K562 (cell line): ENCODE data around the gene SCG2. TPM values are rescaled to one million over a fixed set of nuclear protein-coding genes. Genes with fewer than 3 reads are reported as not detected.

Source experiments
- ATAC-seq: fragments of 200-7000 bp; cut with Tn5 transposase; 3 replicates; pipeline ENCODE4 v1.9.1; 2020; ENCODE audit warnings: moderate library complexity
- BruUV-seq: library from RNA; stranded (reverse); fragments of 400-500 nt; replicated peaks from 2 replicates; lab custom pipeline; 2021; lab: Mats Ljungman, UMichigan
- CTCF ChIA-PET: fragments of 300-600 bp; formaldehyde crosslinking; extraction: SDS; loops from one replicate; lab custom pipeline; 2021; ENCODE audit warnings: low intra/inter-chr PET ratio; lab: Yijun Ruan, JAX
- POLR2A ChIA-PET: fragments of 300-600, 350-650 bp; sonication (Branson Sonifier 250); formaldehyde crosslinking; extraction: SDS; loops from one replicate; lab custom pipeline; 2021; ENCODE audit warnings: antibody characterized with exemption, inconsistent platforms; lab: Yijun Ruan, JAX
- DNase-seq, 4 experiments: peaks; one replicate each; pipeline versions ENCODE4 v3.0.0 to v3.0.0-alpha.2; 2011 to 2018; ENCODE audit warnings: low spot score in 3 of 4, mixed read lengths in 3 of 4; ENCODE audit errors: extremely low read depth in 1 of 4
- FAIRE-seq: peaks from 2 replicates; lab custom pipeline; 2011; peaks lifted over from hg19 to GRCh38; lab: Jason Lieb, UNC
- H2AFZ ChIP-seq: 2 replicates; pipeline ENCODE4 v1.6.0; 2011; ENCODE audit warnings: low read depth, low read length, control low read depth, inconsistent platforms
- H3K27ac ChIP-seq: fragments of 200-600 bp; 3 replicates; pipeline ENCODE4 v1.8.0; 2011; ENCODE audit warnings: low read depth, mild to moderate bottlenecking, control low read depth, inconsistent platforms, low read length, moderate library complexity, mixed read lengths; ENCODE audit errors: extremely low read depth
- H3K27me3 ChIP-seq, 2 experiments: fragments of 300-600 bp in 1 of 2; 2 replicates in 1 of 2; 3 replicates in 1 of 2; pipeline versions ENCODE4 v1.6.0 to v1.8.0; 2011; ENCODE audit warnings: inconsistent platforms in 2 of 2, low read length in 2 of 2, mild to moderate bottlenecking in 1 of 2, mixed read lengths in 1 of 2, moderate library complexity in 1 of 2; ENCODE audit not compliant: control insufficient read depth in 2 of 2, insufficient read depth in 2 of 2
- H3K36me3 ChIP-seq: fragments of 300-600 bp; 3 replicates; pipeline ENCODE4 v1.8.0; 2011; ENCODE audit warnings: mild to moderate bottlenecking, low read length, inconsistent platforms; ENCODE audit not compliant: control insufficient read depth, insufficient read depth
- H3K4me1 ChIP-seq, 2 experiments: fragments of 200-600 bp in 1 of 2; replicated peaks in 1 of 2; 2 replicates in 1 of 2; 3 replicates in 1 of 2; pipeline versions ENCODE4 v1.5.1 to v1.8.0; 2011; ENCODE audit warnings: inconsistent platforms in 2 of 2, low read length in 2 of 2, mild to moderate bottlenecking in 1 of 2, mixed read lengths in 1 of 2, moderate library complexity in 1 of 2; ENCODE audit not compliant: control insufficient read depth in 2 of 2, insufficient read depth in 2 of 2
- H3K4me2 ChIP-seq: 2 replicates; pipeline ENCODE4 v1.6.1; 2011; ENCODE audit warnings: low read length, control low read depth, inconsistent platforms, mixed read lengths; ENCODE audit not compliant: insufficient read depth
- H3K4me3 ChIP-seq: fragments of 200-600 bp; sonication (generic), shearing (Covaris generic); 2 replicates; pipeline ENCODE4 v1.5.1; 2016; ENCODE audit warnings: control low read depth, inconsistent platforms
- H3K79me2 ChIP-seq: fragments of 200-600 bp; 3 replicates; pipeline ENCODE4 v1.8.0; 2011; ENCODE audit warnings: low read length, inconsistent platforms; ENCODE audit not compliant: control insufficient read depth, insufficient read depth
- H3K9ac ChIP-seq, 2 experiments: 2 replicates each; pipeline versions ENCODE4 v1.6.0 to v1.6.1; 2011; ENCODE audit warnings: low read depth in 2 of 2, low read length in 2 of 2, control low read depth in 1 of 2, inconsistent platforms in 1 of 2, mild to moderate bottlenecking in 1 of 2, mixed read lengths in 1 of 2; ENCODE audit not compliant: insufficient read depth in 1 of 2
- H3K9me1 ChIP-seq: one replicate; pipeline ENCODE4 v1.6.0; 2011; ENCODE audit warnings: inconsistent platforms, mild to moderate bottlenecking, low read length, moderate library complexity; ENCODE audit not compliant: control insufficient read depth, insufficient read depth
- H3K9me3 ChIP-seq: replicated peaks from 2 replicates; pipeline ENCODE4 v1.5.1; 2011; ENCODE audit warnings: low read depth, low read length, inconsistent platforms; ENCODE audit not compliant: control insufficient read depth, insufficient read depth
- H4K20me1 ChIP-seq: replicated peaks from 2 replicates; pipeline ENCODE4 v1.6.1; 2011; ENCODE audit warnings: low read length, inconsistent platforms, mixed read lengths; ENCODE audit not compliant: control insufficient read depth, insufficient read depth
- BACH1 ChIP-seq: fragments of 200-800 bp; sonication (Bioruptor generic); IDR thresholded peaks from 2 replicates; pipeline ENCODE4 v1.6.1; 2016; ENCODE audit warnings: missing genetic modification characterization, missing compliant biosample characterization
- CBX1 ChIP-seq: sonication (generic); IDR thresholded peaks from 2 replicates; pipeline ENCODE4 v1.6.1; 2016; ENCODE audit warnings: antibody characterized with exemption, low read depth, mild to moderate bottlenecking
- EP300 ChIP-seq: IDR thresholded peaks from 2 replicates; pipeline ENCODE4 v1.6.1; 2012; ENCODE audit warnings: low read length, improper control_type of control experiment
- ILF3 ChIP-seq: fragments of 450-650 bp; IDR thresholded peaks from 2 replicates; pipeline ENCODE4 v1.6.1; 2018; ENCODE audit warnings: antibody characterized with exemption, mild to moderate bottlenecking, moderate library complexity, borderline replicate concordance
- MYBL2 ChIP-seq, 2 experiments: fragments of 450-650 bp in 1 of 2; sonication (generic) in 1 of 2; formaldehyde crosslinking in 1 of 2; IDR thresholded peaks; 2 replicates each; pipeline versions ENCODE4 v1.6.1 to v1.8.1; 2017 to 2022; ENCODE audit warnings: borderline replicate concordance in 1 of 2, inconsistent platforms in 1 of 2, low read depth in 1 of 2, mild to moderate bottlenecking in 1 of 2, missing genetic modification reagents in 1 of 2, moderate library complexity in 1 of 2
- NFE2 ChIP-seq: IDR thresholded peaks from 2 replicates; pipeline ENCODE4 v1.6.1; 2014; ENCODE audit warnings: antibody characterized with exemption, low read depth
- RCOR1 ChIP-seq, 2 experiments: IDR thresholded peaks; 2 replicates each; pipeline ENCODE4 v1.6.1; 2012; ENCODE audit warnings: low read depth in 2 of 2, low read length in 2 of 2, borderline replicate concordance in 1 of 2, improper control_type of control experiment in 1 of 2
- RERE ChIP-seq: sonication (generic); formaldehyde crosslinking; IDR thresholded peaks from 2 replicates; pipeline ENCODE4 v1.8.0; 2023; ENCODE audit warnings: missing genetic modification reagents, mild to moderate bottlenecking, borderline replicate concordance
- RNF219 ChIP-seq: fragments of 250-450 bp; sonication (Bioruptor Pico); IDR thresholded peaks from 2 replicates; pipeline ENCODE4 v1.5.0; 2022; ENCODE audit warnings: mild to moderate bottlenecking
- SMARCB1 ChIP-seq: IDR thresholded peaks from 2 replicates; pipeline ENCODE4 v1.6.1; 2011; ENCODE audit warnings: improper control_type of control experiment, low read depth; ENCODE audit not compliant: insufficient read length
- SNRNP70 ChIP-seq: fragments of 200-400 bp; formaldehyde crosslinking; optimal IDR thresholded peaks from 2 replicates; pipeline ENCODE3; 2017; ENCODE audit warnings: low read depth, low read length
- SRF ChIP-seq, 2 experiments: fragments of 250-450, 450-650 bp in 1 of 2; sonication (Bioruptor Pico) in 1 of 2; sonication (generic) in 1 of 2; formaldehyde crosslinking; IDR thresholded peaks; 2 replicates each; pipeline versions ENCODE4 v1.5.0 to v1.5.1; 2020 to 2022; ENCODE audit warnings: mild to moderate bottlenecking in 1 of 2, missing genetic modification reagents in 1 of 2
- TBP ChIP-seq: optimal IDR thresholded peaks from 2 replicates; pipeline ENCODE3; 2011; ENCODE audit warnings: low read depth, low read length, improper control_type of control experiment
- WGBS: fragments of 100-300 bp; shearing (Covaris generic); methylation state at CpG from one replicate; pipeline ENCODE4 v1.1.6; 2016; ENCODE audit warnings: low coverage, mixed read lengths; ENCODE audit not compliant: insufficient coverage; ENCODE audit errors: missing lambda C conversion rate; 5-methylcytosine and 5-hydroxymethylcytosine counted together
- in situ Hi-C: fragments of 300-500 bp; cut with MboI; formaldehyde crosslinking; loops from 4 replicates; pipeline ENCODE4 v1.15.0; 2018; ENCODE audit warnings: inconsistent platforms, mixed read lengths
- intact Hi-C: fragments of 100-400 bp; cut with micrococcal nuclease; formaldehyde crosslinking; loops from 2 replicates; pipeline ENCODE4 v1.14.2; 2022
- polyA plus RNA-seq, 8 experiments: library from polyadenylated mRNA; depleted of rRNA in 4 of 8; stranded (reverse) in 5 of 8; unstranded in 3 of 8; fragments of >200 nt; fragmentation: Nextera tagmentation in 2 of 8; fragmentation: Illumina TruSeq in 1 of 8; extraction: Ambion mirVana in 2 of 8; extraction: Trizol in 1 of 8; gene quantifications; 2 replicates each; pipeline versions ENCODE4 v1.2.1 to v1.2.3, GENCODE V29; 2011 to 2014; ENCODE audit warnings: inconsistent platforms in 1 of 8, missing spikeins in 1 of 8
- total RNA-seq, 7 experiments: library from RNA; depleted of rRNA in 6 of 7; stranded (reverse); fragments of >200 nt in 6 of 7; fragmentation: Illumina TruSeq in 2 of 7; extraction: Trizol in 2 of 7; gene quantifications; 2 replicates each; pipeline versions ENCODE4 v1.2.1 to v1.2.3, GENCODE V29; 2011 to 2021; ENCODE audit warnings: low replicate concordance in 1 of 7

SCG2 gene
- total and polyA plus RNA-seq, 9 of the 15 experiments (the other 6 are each of a cell fraction or from before 2014, with no cell fraction given), result 0.07 to 1.6 (median 1.1) TPM

GRCh38 chr2:223613017-223613950, 11.1 kb upstream of the SCG2 start:
- Histone ChIP-seq H3K27me3 (no peaks in the 10 kb centered on the region), H3K9me3 (no peaks in the 10 kb centered on the region), H3K36me3 (no peaks in the 10 kb centered on the region), H3K79me2 (no peaks in the 10 kb centered on the region), H4K20me1 (no peaks in the 10 kb centered on the region), H3K4me1 (peaks cover 0 to 5% of the 10 kb centered on the region in 2 experiments; a peak in 2 of 5 replicates), H3K4me2 (peak overlapping the region; percentile 65), H3K4me3 (no peak overlapping the region), H3K27ac (no peak overlapping the region), H3K9me1 (no peaks in the 10 kb centered on the region), H2AFZ (peak overlapping the region; percentile 59), H3K9ac (peak overlapping the region in 1 of 2 experiments; percentile 73; a peak in 1 of 4 replicates)
- in situ Hi-C loops, result no loop called here
- ChIA-PET CTCF (no interaction called here), POLR2A (no interaction called here)
- FAIRE-seq, result peak; percentile 85
- WGBS, result 5% methylated on average over 34 of the region's 35 CpGs
- ATAC-seq, result peak; percentile 98
- DNase-seq, result peak; percentile 21 to 76 (median 46)
- intact Hi-C loops, result no loop called here
- BruUV-seq, result no TSS peak
- no peak for TF ChIP-seq ILF3
- peak; percentile 67 for TF ChIP-seq BACH1 (tag)
- TF ChIP-seq SRF (CRISPR knock-in tag; IDR thresholded peaks at IDR 0.05), result no peak
- no peak for TF ChIP-seq RNF219 (CRISPR knock-in tag)
- TF ChIP-seq SNRNP70, result no peak
- no peak for TF ChIP-seq CBX1
- TF ChIP-seq TBP, result no peak
- no peak for TF ChIP-seq RCOR1 (IDR thresholded peaks at IDR 0.05; ENCODE audit: borderline replicate concordance in 1 of 2, low read depth in 2 of 2, low read length in 2 of 2)
- no peak for TF ChIP-seq SMARCB1
- no peak for TF ChIP-seq EP300
- TF ChIP-seq MYBL2 (IDR thresholded peaks at IDR 0.05; ENCODE audit: low read depth), result no peak
- no peak for TF ChIP-seq MYBL2 (CRISPR knock-in tag; IDR thresholded peaks at IDR 0.05; ENCODE audit: borderline replicate concordance)
- TF ChIP-seq NFE2, result peak; percentile 78
- no peak for TF ChIP-seq RERE (CRISPR knock-in tag)
